ENCODE measurements around the gene SNX3.
A peak's percentile ranks its signal among the peaks of the same experiment; 100 is the strongest.
"Not testable (repeated sequence)": the region's sequence is repeated elsewhere in the genome, so short reads cannot be mapped to it uniquely, and the experiment has no call there.

The SNX3 gene

DNA sequence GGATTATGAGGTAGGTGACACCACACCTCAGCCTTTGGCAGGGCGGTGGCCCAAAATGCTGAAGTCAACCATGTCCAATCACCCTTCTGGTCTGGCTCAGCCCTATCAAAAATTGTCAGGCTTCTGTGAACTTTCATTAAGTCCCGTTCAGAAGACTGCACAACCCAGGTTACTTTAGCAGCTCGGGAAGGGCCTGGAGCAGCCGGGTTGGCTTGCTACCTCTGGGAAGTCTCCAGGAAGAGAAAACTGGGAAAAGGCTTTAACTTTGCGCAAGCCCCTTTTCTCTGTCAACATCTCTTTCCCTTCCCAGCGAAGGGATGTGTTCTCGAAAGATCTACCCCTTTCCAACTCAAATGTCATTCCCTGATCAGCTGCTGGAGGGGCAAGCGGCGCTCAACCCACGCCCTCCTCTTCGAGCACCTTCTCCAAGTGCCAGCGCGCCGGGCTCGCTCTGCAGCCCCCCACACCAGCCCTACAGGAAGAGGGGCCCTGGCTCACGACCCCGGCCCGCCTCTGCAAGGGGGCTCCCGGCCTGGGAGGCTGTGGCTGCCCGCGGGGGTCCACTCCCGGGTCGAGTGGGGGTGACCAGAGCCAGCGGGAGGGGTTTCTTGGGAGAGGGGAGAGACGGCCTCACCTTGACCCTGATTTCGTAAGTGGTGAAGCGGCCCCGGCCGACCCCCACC lies 573 bp downstream of the SNX3 start:
- DNase-seq (ENCODE audit: low read depth, low spot score), result peak; percentile 76

GRCh38 chr6:108254433-108255410 lies 6.1 kb downstream of the SNX3 start:
- DNase-seq (ENCODE audit: low read depth, low spot score), result no peak

GRCh38 chr6:108253241-108253640 lies 7.6 kb downstream of the SNX3 start:
- no peak for DNase-seq (ENCODE audit: low read depth, low spot score)

DNA sequence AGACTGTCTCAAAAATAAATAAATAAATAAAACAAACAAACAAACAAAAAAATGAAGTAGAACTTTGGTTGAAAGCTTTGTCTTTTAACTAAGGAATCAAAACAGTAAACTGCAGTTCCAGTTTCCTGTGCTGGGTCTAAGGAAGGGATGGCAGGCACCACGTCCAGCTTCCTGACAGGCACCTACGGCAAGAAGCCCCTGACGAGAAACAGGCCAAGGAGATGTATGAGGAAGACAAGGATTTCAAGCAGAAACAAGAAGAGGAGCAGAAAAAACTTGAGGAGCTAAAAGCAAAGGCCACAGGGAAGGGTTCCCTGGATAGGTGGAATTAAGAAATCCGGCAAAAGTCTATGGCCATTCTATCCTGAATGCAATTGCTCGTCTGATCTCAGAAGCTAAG lies 8.8 kb downstream of the SNX3 start:
- DNase-seq (ENCODE audit: low read depth, low spot score), result peak; percentile 15

GRCh38 chr6:108251252-108251651 lies 9.6 kb downstream of the SNX3 start:
- no peak for DNase-seq (ENCODE audit: low read depth, low spot score)

DNA sequence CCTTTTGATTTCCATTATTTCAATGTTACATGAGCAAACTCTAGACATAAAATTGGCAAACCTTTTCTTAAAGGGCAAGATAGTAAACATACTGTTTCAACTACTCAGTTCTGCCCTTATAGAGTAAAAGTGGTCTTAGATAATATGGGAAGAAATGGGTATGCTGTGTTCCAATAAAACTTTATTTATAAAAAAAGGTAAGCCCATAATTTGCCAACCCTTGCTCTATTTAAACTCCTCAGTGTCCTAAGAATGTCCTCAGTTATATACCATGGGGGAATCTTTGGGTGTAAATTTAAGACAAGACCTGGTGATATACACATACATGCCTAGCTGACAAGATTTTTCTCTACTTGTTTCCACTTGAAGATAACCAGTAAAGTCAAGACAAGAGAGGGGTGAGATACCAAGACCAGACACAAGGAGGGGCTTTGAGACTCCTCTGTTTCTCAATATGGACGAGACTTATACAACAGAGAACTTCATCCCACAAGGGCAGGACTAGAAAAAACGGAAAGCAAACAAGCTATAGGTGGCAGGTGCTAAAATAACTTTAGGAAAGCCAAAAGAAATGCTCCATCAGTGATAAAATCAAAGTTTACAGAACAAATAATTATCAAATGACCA lies 10.5 kb downstream of the SNX3 start:
- DNase-seq (ENCODE audit: low read depth, low spot score), result peak; percentile 44

GRCh38 chr6:108247965-108248536 lies 12.8 kb downstream of the SNX3 start:
- no peak for DNase-seq (ENCODE audit: low read depth, low spot score)

- not testable (repeated sequence) for DNase-seq (ENCODE audit: low read depth, low spot score)
Observed at GRCh38 chr6:108245095-108245494, 15.7 kb downstream of the SNX3 start.

GRCh38 chr6:108243836-108244235 lies 17.0 kb downstream of the SNX3 start:
- no peak for DNase-seq (ENCODE audit: low read depth, low spot score)

DNA sequence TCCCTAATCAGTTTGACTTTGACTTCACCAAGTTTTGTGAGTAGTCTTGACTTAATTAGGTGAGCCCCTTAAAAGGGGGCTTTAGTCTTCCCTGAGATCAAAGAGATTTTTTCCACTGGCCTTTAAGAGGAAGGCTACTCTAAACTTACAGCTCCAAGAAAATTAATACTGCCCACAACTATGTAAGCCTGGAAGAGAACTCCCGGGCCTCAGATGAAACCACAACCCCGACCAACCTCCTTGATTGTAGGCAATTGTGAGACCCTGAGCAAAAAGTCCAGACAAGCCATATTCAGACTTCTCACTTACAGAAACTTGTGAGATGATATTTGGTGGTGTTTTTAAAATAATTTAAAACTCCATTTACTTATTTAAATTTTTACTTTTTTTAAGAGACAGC lies 18.1 kb downstream of the SNX3 start:
- no peak for DNase-seq (ENCODE audit: low read depth, low spot score)

GRCh38 chr6:108242259-108242658 lies 18.6 kb downstream of the SNX3 start:
- no peak for DNase-seq (ENCODE audit: low read depth, low spot score)

GRCh38 chr6:108238322-108238721 lies 22.5 kb downstream of the SNX3 start:
- no peak for DNase-seq (ENCODE audit: low read depth, low spot score)

GRCh38 chr6:108236791-108237190 lies 24.0 kb downstream of the SNX3 start:
- DNase-seq (ENCODE audit: low read depth, low spot score), result no peak

DNA sequence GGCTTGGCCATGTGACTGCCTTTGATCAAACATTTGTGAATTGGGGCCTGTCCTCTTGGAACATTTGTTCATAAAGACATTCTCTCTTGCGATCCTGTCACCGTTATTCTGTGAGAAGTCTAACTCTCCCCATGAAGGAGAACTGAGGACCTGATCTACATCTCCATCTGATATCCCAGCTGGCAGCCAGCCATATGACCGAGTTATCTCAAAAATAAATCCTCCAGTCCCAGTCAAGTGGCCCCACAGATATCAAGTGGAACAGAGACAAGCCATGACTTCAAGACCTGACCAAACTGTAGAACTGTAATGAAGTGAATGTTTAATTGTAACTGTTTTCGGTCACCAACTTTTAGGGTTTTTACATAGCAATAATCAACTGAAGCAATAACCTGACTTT lies 25.7 kb downstream of the SNX3 start:
- no peak for DNase-seq (ENCODE audit: low read depth, low spot score)

- DNase-seq (ENCODE audit: low read depth, low spot score), result no peak
Observed at GRCh38 chr6:108228416-108228815, 32.4 kb downstream of the SNX3 start.

GRCh38 chr6:108227290-108227689 lies 33.5 kb downstream of the SNX3 start:
- no peak for DNase-seq (ENCODE audit: low read depth, low spot score)

DNA sequence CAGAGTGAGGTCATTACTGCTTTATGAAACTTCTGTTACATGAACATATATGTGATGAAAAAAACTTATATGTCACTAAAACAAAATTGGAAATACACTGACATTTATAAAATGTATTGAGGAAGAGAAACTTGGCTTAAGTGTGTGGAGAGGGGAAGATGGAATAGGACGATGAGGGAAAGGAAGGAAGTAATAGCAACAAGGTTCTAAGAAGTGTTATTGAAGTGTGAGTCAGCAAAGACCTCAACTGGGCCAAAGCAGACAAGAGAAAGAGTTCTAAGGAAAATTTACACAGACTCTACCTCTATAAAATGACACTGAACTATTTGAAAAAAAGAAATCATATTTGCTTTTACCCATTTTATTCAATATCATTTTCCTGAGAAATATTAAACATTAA lies 38.3 kb downstream of the SNX3 start:
- no peak for DNase-seq (ENCODE audit: low read depth, low spot score)

DNA sequence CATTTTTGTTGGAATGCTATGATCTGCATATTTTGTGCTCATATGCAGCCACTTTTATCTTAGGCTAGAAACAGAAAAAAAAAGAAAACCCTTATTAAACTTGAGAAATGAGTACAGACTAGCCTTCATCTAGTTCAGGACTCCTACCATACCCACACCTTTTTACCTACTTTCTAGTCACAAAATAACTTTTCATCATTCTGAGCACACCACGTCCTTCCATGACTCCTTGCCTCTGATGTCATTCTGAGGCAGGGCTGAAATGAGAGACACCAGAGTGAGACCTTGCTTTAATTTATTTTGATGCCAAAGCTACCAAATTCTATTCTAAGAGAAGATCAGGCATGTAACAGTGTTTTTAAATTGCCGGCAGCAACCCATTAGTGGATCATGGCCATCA lies 38.8 kb downstream of the SNX3 start:
- no peak for DNase-seq (ENCODE audit: low read depth, low spot score)

GRCh38 chr6:108211671-108212070 lies 49.2 kb downstream of the SNX3 start:
- no peak for DNase-seq (ENCODE audit: low read depth, low spot score)

GRCh38 chr6:108210556-108210955 lies 50.3 kb downstream of the SNX3 start:
- DNase-seq (ENCODE audit: low read depth, low spot score), result no peak

- no peak for DNase-seq (ENCODE audit: low read depth, low spot score)
Observed at GRCh38 chr6:108209738-108210137, 51.1 kb downstream of the SNX3 start.

GRCh38 chr6:108207013-108207412 lies 53.8 kb downstream of the SNX3 start:
- no peak for DNase-seq (ENCODE audit: low read depth, low spot score)
